Cortex of kidney (tissue), 1 donor: Measurements from ENCODE around the gene SCAPER.
"Not testable (repeated sequence)": the region's sequence is repeated elsewhere in the genome, so short reads cannot be mapped to it uniquely, and the experiment has no call there.

Experiments used
- DNase-seq: peaks from one replicate; lab custom pipeline; 2025; lab: John Stamatoyannopoulos, UW

Gene SCAPER

DNA sequence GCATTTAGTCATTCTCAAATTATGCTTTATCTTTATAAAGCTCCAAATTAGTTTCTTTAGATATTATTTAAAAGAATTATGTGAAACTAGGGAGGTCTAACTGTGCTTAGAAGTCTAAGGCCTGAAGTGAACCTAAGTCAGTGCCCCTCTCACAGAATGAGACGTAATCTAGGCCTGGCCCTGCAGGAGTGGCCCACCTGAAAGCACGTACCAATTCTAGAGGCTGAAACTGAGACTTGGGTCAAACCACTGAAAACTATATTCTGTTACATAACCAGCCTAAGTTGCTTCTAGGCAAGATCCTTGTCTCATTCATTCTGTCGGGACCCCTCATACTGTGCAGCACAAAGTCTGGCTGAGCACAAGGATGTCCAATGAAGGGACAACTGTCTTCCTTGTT lies 424.9 kb downstream of the SCAPER start:
- no peak for DNase-seq

DNA sequence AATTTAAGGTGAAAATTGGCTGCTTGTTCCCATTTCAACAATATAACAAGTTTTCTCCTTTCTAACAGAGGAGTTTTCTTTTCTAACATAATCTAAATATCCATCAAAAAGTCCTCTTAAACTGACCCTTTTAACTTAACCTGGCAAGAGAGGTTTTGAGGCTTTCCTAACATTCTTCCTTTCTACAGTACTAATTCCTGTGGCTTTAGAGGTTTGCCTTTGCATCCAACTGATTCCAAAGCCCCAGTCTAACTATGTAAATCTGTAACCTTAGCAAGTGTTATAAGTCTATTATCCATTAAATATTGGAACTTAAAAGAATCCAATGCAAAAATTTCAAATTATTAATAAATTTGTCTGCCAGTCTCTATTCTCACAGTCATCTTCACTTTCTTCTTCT lies 434.4 kb downstream of the SCAPER start:
- DNase-seq, result no peak

DNA sequence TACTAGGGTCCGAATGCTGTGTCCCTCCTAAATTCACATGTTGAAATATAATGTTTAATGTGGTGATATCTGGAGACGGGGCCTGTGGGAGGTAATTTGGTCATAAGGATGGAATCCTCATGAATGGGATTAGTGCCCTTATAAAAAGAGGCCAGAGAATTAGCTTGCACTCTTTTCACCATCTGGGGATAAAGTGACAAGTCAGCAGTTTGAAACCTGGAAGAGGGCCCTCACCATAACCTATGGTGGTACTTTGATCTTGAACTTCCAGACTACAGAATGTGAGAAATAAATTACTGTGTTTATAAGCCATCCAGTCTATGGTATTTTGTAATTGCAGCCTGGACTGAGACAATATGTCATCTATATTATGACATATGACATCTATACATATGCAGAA lies 436.4 kb downstream of the SCAPER start:
- no peak for DNase-seq

DNA sequence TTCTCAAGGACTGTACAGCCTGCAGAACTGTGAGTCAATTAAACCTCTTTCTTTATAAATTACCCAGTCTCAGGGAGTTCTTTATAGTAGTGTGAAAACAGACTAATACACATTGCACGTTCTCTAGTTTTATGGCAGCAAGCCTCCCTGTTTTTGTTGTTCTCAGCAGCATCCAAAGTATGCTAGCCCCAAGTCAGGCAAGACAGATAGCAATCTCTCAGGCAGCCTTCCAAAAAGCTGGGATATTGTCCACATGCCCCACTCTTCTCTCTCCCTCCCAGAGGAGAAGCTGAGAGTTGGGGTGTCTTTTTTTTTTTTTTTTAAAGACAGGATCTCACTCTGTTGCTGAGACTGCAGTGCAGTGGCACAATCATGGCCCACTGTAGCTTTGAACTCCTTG lies 438.0 kb downstream of the SCAPER start:
- DNase-seq, result no peak

DNA sequence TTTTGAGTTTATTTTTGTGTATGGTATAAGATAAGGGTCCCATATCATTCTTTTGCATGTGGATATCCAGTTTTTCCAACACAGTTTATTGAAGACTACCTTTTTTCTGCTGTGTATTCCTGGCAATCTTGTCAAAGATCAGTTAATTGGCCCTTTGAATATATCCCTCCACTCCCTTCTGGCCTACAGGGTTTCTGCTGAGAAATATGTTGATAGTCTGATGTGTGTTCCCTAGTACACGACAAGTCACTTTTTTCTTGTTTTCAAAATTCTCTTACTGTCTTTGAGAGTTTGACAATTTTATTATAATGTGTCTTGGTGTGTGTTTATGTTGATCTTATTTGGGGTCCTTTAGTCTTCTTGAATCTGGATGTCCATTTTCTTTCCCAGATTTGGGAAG lies 439.4 kb downstream of the SCAPER start:
- DNase-seq, result no peak

DNA sequence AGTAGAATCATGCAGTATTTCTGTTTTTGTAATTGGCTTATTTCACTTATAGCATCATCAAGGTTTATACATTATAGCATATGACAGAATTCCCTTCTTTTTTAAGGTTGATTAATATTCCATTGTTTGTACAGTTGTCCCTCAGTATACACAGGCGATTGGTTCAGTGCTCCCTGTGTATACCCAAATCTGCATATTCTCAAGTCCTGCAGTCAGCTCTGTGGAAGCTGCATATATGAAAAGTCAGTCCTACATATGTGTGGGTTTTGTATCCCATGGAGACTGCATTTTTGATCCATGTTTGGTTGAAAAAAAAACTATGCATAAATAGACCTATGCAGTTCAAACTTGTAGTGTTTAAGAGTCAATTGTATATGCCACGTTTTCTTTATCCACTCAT lies 440.9 kb downstream of the SCAPER start:
- no peak for DNase-seq

DNA sequence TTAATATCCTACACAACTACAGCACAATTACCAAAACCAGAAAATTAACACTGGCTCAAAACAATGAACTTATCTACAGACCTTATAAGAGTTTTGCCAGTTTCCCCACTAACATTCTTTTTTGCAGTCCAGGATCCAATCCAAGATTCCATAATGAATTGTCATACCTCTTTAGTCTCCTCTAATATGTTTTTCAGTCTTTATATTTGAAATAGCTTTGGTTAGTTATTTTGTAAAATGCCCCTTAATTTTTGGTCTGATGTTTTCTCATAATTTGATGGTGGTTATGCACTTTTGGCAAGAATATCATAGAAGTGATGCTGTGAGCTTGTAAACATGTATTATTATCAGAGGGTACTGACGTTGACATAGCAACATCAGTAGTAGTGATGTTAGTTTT lies 444.3 kb downstream of the SCAPER start:
- no peak for DNase-seq

DNA sequence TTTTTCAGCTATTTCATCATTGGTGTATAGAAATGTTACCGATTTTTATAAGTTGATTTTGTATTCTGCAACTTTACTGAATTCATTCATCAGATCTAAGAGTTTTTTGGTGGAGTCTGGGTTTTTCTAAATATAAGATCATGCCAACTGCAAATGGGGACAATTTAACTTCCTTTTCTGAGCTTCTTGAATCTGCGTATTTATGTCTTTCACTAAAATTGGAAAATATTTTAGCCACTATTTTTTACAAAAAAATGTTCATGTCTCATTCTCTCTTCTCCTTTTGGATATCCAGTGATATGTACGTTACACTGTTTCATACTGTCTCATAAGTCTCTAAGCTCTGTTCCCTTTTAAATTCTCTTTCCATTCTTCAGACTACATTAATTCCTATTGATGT lies 444.8 kb downstream of the SCAPER start:
- no peak for DNase-seq

DNA sequence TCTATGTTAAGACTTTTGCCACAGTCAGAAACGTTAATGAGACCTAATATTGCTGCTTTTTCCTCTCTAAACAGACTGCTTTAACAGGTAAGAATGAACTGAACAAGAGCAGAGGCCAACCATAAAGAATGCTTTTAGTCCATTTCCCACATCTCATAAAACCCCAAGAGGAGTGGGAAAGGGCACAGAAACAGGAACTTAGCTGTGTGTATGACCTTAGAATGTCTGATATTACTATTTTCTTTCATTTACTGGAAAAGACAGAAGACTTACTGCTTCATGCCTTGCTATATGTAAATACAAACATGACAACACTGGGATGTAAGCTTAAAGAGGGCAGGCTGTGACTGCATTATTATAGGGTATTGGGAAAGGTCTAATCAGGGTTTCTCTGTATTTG lies 453.6 kb downstream of the SCAPER start:
- no peak for DNase-seq

DNA sequence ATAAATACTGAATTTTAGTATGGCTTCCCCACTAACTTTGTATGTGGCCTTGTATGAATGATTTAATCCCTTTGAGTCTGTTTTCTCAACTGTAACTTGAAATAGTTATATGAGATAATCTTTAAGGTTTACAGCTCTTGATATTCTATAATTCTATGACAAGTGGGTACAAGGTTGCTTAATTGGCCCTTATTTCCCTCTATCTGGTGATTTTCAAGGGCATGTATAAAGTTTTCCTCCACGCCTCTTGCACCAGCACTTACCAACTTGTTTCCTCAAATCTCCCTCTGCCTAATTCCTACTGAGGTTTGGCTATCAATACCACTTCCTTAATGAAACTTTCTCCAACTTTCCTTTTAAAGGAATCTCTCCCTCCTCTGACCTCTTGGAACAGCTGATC lies 455.7 kb downstream of the SCAPER start:
- DNase-seq, result no peak

DNA sequence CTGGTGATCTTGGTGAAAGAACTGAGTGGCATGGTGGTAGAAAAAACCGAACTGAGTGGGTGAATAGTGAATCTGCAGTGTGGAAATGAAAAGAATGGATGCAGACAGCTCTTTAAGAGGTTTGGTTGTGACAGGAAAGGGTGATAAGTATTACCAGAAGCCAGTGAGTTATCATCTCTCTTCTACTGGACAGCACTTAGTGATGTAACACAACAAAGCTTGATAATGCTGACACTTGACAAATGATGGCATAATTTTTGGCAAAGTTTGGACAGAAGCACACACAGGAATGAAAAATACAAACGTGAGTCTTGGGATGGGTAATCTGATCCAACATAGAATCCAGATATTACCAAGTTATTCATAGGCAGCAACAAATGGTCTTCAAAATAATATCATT lies 456.4 kb downstream of the SCAPER start:
- DNase-seq, result no peak

DNA sequence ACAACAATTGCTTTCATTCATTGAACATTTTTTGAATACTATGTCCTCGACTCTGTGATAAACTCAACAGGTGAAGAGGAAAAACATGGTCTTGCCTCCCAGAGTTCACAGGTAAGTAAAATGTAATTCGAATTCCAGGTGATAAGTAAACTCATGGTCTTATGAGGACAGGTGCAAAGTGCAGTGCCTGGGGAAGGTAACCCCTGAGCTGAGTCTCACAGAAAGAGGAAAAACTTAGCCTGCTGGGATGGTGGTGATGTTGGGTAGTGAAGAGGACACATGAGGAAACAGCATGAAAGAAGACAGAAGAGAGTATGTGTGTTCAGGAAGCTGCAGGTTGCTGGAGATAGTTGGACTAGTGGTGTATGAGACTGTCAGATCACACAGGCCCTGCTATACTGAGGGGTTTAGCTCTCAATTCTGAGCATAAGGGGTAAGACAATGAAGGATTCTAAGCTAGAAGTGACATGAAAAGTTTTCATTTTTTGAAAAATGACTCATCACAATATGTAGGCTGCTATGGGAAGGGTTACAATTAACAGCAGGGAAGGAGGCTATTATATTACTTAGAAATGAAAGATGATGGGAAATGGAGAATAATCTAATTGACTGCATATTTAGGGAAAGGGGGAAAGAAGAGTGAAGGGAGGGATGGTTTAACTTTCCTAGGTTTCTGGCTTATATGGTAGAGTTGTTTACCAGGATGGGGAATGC lies 457.3 kb downstream of the SCAPER start:
- DNase-seq, result no peak

DNA sequence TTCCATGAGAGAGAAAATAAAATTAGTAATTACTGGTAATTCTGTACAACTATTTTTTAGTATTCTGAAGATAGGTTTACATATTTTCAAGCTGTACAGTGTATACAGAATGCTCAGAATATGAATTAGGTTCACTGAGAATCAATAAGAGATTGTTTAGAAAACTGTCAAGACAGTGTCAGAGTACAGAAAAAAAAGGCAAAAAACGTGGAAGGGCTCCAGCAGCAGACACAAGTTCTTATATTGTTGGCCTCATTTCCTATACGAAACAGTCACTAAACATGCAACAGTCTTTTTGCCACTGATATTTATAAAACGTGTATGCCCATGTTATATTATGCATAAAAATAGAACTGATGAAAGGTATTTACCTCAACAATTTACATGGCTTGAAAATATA lies 464.7 kb downstream of the SCAPER start:
- no peak for DNase-seq

DNA sequence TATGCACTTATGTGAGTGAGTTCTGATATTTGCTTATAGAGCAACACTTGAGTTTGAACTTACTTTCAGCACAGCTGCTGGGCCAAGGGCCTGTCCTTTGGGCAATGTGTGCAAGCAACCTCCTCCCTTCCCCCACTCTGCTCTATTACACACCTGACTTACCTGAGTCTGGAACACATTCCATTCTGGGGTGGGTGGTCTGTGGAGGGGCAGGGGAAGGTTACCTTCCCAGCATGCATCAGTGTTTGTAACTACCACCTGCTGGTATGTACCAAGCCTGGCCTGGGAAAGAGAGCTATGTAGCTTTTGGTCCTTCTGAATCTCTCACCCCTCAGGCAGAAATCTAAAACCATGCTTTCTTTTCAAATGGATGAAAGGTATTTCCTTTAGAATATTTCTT lies 465.6 kb downstream of the SCAPER start:
- DNase-seq, result no peak

DNA sequence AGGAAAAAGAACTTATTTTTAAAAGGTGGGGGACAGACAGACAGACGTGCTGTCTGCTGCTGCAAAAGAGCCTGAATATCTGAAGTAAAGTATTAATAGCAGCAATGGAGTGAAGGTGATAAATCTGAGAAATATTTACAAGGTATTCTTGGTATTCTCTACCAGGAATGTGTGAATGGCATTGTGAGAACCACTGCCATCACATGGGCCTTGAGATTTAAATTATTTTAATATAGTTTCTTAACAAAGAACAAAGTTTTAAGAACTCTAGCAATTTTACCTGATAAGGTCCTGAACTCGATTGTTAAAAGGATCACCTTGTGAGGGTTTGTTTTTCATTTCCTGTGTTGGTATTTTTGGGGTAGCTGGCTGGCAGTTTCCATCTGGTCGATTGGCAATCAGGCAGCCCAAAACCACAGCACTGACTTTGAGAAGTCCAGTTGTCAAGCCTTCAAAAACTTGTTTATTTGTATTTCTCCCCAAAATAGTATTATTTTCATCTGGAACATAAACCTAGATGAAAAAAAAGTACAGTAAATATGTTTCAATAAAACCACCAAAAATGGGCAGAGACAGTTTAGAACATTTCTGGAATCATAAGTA lies 471.2 kb downstream of the SCAPER start:
- DNase-seq, result no peak

DNA sequence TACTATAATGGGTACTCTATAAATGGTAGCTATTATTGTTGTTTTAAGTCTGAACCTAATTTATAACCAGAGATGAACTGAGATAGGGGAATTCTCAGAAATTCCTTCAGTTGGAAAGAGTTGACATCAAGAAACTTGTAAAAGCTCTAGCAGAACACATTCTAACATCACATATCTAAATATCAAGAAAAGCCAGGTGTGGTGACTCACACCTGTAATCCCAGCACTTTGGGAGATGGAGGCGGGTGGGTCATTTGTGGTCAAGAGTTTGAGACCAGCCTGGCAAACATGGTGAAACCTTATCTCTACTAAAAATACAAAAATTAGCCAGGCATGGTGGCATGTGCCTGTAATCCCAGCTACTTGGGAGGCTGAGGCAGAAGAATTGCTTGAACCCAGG lies 472.1 kb downstream of the SCAPER start:
- DNase-seq, result not testable (repeated sequence)

DNA sequence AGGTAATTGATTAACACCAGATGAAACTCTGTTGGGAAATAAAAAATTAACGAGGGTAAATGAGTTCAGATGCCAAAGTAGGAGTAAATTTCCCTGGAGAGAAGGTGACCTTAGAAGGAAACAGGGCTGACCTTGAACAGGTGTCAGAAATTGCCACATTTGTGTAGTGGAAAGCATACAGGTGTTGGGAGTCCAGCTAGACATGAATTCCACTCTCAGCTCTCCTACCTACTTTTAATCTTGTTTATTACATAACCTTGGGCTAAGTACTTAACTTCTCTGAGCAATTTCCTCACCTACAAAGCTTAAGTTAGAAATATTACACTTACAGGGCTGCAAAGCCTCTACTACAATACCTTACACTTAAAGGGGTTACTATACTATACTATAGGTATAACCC lies 472.5 kb downstream of the SCAPER start:
- DNase-seq, result no peak

DNA sequence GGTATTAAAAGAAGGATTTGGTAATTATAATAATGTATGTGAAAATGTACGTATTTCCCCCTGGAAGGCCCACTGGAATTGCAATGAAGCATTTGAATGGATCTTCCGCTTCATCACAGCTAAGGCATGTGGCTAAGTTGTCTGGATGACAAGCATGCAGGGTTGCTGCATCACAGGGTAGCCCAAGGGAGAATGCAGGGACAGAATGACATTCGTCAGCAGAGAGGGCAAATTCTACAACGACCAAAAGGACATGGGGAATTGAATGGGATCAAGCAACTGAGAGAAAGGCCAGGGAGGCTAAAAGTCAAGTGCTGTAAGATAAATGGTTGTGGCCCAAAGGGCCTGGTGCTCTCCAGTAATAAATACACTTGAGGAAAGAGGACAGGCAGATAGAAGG lies 473.2 kb downstream of the SCAPER start:
- no peak for DNase-seq

DNA sequence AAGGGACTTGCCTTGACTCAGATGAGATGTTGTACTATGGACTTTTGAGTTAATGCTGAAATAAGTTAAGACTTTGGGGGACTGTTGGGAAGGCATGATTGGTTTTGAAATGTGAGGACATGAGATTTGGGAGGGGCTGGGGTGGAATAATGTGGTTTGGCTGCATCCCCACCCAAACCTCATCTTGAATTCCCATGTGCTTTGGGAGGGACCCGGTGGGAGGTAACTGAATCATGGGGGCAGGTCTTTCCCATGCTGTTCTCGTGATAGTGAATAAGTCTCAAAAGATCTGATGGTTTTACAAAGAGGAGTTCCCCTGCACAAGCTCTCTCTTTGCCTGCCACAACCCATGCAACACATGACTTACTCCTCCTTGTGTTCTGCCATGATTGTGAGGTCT lies 474.4 kb downstream of the SCAPER start:
- not testable (repeated sequence) for DNase-seq

DNA sequence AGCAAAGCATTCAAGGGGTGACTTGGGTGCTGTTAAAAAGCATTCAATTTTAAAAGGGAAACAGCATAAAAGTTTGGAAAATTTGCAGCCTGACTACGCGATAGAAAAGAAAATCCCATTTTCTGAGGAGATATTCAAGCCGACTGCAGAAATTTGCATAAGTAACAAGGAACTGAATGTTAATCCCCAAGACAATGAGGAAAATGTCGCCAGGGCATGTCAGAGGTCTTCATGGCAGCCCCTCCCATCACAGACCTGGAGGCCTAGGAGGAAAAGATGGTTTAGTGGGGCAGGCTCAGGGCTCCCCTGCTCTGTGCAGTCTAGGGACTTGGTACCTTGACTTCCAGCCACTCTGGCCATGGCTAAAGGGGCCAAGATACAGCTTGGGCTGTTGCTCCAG lies 475.5 kb downstream of the SCAPER start:
- DNase-seq, result no peak

DNA sequence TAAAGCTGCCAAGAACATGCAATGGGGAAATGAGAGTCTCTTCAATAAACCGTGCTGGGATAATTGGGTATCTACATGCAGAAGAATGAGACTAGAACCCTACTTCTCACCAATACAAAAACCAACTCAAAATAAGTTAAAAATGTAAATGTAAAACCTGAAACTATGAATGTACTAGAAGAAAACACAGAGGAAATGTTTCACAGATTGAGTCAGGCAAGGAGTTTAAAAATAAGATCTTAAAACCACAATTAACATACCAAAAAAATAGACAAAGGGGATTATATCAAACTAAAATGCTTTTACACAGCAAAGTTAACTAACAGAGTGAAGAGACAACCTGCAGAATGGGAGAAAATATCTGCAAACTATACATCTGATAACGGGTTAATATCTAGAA lies 478.2 kb downstream of the SCAPER start:
- no peak for DNase-seq

DNA sequence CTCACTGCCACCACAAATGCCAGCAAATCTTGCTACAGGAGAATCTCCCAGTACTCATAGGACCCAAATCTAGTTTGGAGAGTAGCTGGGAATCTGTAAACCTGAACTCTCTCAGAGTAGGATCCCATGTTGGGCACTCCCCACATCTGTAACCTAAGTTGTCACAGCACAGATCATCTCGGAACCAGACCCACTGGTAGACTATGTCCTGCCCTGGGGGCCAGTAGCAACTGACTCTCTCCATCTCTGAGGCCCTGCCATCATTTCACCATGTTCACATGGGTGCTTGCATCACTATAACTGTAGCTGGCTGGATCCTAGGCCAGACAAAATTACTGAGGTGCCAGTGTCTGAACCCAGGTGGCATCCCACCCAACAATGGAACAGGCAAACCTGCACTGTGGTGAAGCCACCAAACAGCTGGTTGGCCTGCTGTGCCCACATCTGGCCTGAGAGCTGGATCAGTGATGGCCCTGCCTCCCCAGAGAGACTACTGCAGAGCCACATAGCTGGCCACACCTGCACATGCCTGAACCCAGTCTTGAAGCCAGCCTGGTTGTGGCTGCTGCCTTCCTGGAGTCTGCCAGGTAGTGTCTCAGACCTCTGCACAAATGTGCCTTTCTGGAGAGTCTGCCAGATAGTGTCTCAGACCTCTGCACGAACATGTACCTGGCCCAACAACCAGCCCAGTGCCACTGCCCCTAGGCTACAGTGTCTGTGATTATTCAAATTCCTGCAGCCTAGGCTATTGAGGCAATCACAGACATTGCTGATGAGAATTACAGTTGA lies 486.6 kb downstream of the SCAPER start:
- no peak for DNase-seq

DNA sequence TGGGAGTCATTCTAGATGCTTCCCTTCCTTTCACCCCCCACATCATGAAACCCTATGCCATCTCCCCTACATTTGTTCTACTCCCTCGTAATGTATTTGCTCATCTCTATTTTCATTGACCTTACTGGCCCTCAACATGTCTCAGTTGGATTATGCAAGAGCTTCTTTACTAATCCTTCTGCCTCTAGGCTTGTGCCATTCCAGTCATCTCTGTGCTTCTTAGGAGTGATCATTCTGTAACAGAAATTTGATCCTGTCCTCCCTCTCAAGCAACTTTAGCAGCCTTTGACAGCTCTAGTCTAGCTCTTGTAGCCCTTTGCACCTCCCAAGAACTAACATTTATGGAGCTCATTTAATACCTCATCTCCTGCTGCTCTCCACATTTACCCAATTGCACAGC lies 503.9 kb downstream of the SCAPER start:
- DNase-seq, result no peak
